Prostate gland (tissue), 2 donors: ENCODE data around the gene NEGR1.

Source experiments
- POLR2A ChIP-seq: fragments of 450-650 bp; IDR thresholded peaks from one replicate; pipeline ENCODE4 v1.6.1; 2016; ENCODE audit warnings: antibody characterized with exemption, mild to moderate bottlenecking
- POLR2AphosphoS5 ChIP-seq: sonication (generic); formaldehyde crosslinking; IDR thresholded peaks from one replicate; pipeline ENCODE4 v1.6.1; 2017; ENCODE audit warnings: antibody characterized with exemption
- TF ChIP-seq, protein P1 (sequence below), 4 experiments: fragments of 200-600 bp in 2 of 4; fragments of 450-650 bp in 2 of 4; sonication (generic) in 2 of 4; IDR thresholded peaks; 1 replicate in 3 of 4; 2 replicates in 1 of 4; pipeline ENCODE4 v1.5.1; 2016 to 2019; ENCODE audit warnings: antibody characterized with exemption in 4 of 4, mild to moderate bottlenecking in 2 of 4, moderate library complexity in 2 of 4

- TF ChIP-seq, protein P1, sequence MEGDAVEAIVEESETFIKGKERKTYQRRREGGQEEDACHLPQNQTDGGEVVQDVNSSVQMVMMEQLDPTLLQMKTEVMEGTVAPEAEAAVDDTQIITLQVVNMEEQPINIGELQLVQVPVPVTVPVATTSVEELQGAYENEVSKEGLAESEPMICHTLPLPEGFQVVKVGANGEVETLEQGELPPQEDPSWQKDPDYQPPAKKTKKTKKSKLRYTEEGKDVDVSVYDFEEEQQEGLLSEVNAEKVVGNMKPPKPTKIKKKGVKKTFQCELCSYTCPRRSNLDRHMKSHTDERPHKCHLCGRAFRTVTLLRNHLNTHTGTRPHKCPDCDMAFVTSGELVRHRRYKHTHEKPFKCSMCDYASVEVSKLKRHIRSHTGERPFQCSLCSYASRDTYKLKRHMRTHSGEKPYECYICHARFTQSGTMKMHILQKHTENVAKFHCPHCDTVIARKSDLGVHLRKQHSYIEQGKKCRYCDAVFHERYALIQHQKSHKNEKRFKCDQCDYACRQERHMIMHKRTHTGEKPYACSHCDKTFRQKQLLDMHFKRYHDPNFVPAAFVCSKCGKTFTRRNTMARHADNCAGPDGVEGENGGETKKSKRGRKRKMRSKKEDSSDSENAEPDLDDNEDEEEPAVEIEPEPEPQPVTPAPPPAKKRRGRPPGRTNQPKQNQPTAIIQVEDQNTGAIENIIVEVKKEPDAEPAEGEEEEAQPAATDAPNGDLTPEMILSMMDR (IDR thresholded peaks at IDR 0.05) = no peak
- TF ChIP-seq POLR2AphosphoS5 (no peak), POLR2A (no peak)
Observed at GRCh38 chr1:71653952-71654351, 628.4 kb downstream of the NEGR1 start.
